SW480 (cell line): ENCODE results near the gene CYB5D1.

Source experiments
- DNase-seq: peaks from one replicate; pipeline ENCODE4 v3.0.0-alpha.2; 2016; ENCODE audit warnings: low spot score

CYB5D1 gene

DNA sequence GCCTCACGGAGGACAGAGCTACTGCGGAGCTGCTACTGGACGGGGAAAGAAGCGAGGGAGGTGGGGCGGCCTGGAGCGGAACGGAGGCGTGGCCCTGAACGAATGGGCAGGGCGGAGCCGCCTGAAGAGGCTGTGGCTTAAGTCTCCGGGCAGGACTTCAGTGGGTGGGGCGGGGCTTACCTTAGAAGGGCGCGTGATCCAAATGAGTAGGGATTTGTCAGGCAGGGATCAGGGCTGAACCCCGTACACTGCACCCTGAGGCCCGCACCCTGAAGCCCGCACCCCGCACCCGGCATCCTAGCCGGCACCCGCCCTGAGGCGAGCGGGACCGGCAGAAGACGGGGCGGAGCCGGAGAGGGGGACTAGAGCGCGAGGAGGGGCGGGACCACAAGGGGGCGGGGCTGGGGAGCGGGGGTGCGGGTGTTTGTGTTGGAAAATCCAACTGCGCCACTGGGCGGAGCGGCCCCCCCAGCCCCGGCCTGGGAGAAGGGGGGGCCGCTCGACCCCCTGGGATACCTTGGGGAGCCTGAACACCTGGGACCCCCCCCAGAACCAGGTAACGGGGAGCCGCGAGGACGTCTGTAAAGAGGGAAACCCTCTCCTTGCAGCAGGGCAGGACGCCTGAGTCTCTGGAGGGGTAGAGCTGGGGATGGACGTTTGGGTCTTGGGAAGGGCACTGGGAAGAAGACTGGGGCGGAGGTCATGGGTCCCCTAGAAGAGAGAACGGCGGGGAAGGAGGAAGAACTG, 23.8 kb upstream of the CYB5D1 start, which contains the start of gene KDM6B:
Gene KDM6B, plus strand, starts transcription at position 423 of the 747 bp plus-strand sequence. CDS start 11,338 bp downstream, outside the sequence.
- DNase-seq, result peak; percentile 91

DNA sequence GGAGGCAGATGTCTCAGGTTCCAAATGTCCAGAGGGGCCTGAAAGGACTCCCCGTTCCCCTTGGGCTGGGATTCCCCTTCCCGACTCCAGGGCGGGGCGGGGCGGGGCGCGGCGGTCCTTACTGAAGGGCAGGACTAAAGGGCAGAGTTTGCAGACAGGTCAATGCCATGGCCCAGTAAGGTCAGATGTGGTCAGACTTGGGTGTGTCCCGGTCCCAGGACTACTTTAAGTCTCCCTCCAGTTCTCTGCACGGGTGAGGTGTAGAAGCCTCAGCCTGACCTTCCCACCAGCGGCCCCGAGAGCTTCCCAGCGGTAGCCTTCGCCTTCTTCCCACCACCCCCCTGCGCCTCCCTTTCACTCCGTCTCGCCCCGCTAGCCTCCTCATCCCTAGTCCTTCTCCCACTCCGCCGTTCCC, 23.3 kb upstream of the CYB5D1 start:
- peak; percentile 67 for DNase-seq

- peak; percentile 97 for DNase-seq
Observed at GRCh38 chr17:7834957-7835813, 22.6 kb upstream of the CYB5D1 start.

GRCh38 chr17:7835814-7836595, 21.8 kb upstream of the CYB5D1 start:
- peak; percentile 73 for DNase-seq

- peak; percentile 99 for DNase-seq
Observed at GRCh38 chr17:7836596-7837407, 21.0 kb upstream of the CYB5D1 start.

- peak; percentile 50 for DNase-seq
Observed at GRCh38 chr17:7837408-7838088, 20.3 kb upstream of the CYB5D1 start.

GRCh38 chr17:7838090-7839075, 19.4 kb upstream of the CYB5D1 start:
- DNase-seq, result peak; percentile 75

DNA sequence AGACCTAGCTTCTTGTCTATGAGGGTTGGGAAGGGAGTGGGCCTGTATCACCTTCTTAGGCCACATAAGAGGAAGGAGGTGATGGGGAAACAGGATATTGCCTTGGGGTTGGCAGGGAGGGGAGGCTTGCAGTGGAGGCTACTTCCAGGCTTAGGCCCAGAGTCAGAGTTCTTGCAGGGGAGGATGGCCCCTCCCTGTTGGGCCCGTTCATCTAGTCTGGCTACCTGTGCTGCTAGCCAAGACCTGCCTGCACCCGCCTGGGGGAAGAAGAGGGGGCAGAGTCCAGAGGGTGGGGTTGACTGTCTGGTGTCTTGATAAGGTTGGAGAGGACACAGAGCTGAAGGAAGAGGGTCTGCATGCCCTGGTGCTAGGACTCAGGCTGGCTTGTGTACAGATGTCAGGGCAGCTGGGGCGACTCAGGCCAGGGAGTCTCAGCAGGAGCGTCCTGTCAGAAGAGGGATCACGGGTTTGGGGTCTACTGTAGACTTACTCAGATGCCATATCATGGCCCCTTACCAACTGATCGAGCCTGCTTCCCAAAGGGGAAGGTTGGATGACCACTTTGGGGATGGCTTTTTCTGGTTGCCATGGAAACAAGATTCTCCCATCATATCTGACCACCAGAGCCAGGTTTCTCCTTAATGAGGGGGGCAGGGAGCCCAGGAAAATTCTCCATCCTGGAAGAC, 18.5 kb upstream of the CYB5D1 start:
- peak; percentile 20 for DNase-seq

GRCh38 chr17:7839876-7840261, 17.9 kb upstream of the CYB5D1 start:
- peak; percentile 76 for DNase-seq

DNA sequence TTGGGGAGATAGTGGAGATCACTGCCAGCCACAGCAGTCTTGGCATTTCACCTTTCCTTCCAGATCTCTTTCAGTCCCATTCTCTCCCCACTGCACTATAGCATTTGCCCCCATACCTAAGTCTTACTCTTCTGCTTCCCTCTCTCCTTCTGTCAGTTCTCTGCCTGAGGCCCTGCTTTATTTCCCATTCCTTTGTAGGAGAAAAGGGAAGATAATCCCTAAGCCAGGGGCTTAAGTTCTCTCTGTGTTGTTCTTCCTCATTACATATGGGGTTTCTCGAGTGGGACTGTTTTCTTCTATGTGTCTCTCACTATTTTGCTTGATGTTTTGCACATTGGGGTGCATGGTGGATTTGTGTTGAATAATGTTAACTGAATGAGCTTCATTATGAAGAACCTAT, 17.4 kb upstream of the CYB5D1 start:
- DNase-seq, result no peak

- DNase-seq, result no peak
Observed at GRCh38 chr17:7840875-7841274, 16.9 kb upstream of the CYB5D1 start.

GRCh38 chr17:7841396-7841914, 16.3 kb upstream of the CYB5D1 start:
- peak; percentile 81 for DNase-seq

DNA sequence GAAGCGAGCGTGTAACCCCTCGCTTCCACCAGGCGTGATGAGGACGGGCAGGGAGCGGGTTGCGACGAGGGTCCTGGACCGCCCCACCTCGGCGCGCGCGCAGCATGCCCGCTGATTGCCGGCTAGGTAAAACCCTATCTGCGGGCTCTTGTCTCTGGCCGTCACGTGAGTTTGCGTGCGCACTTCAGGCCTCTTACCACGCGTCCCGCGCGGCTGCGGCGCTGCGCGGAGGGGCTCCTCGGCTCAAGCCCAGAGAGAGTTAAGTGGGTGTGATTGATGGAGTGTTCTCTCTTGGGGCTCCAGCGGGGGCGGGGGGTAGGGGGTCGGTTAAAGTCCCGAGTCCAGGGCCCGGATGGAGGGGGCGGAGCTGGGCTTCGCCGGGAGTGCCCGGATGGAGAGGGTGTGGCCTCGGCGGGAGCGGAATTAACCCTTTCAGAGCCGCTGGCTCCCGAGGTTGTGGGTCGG, 15.9 kb upstream of the CYB5D1 start:
- peak; percentile 86 for DNase-seq

GRCh38 chr17:7842380-7843256, 15.2 kb upstream of the CYB5D1 start:
- peak; percentile 86 for DNase-seq

DNA sequence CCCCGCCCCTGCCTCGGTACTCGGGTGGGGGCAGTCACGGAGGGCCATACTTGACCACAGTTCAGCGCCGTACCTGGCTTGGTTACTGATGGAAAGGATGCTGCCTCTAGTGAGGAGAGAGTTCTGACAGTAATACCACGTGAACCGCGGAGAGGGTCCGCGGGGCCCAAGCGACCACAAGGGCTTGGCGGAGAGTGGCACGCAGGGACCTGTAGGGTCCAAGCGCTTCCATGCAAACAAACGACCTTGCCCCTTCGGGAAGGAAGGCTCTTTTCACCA, 14.6 kb upstream of the CYB5D1 start:
- peak; percentile 42 for DNase-seq

DNA sequence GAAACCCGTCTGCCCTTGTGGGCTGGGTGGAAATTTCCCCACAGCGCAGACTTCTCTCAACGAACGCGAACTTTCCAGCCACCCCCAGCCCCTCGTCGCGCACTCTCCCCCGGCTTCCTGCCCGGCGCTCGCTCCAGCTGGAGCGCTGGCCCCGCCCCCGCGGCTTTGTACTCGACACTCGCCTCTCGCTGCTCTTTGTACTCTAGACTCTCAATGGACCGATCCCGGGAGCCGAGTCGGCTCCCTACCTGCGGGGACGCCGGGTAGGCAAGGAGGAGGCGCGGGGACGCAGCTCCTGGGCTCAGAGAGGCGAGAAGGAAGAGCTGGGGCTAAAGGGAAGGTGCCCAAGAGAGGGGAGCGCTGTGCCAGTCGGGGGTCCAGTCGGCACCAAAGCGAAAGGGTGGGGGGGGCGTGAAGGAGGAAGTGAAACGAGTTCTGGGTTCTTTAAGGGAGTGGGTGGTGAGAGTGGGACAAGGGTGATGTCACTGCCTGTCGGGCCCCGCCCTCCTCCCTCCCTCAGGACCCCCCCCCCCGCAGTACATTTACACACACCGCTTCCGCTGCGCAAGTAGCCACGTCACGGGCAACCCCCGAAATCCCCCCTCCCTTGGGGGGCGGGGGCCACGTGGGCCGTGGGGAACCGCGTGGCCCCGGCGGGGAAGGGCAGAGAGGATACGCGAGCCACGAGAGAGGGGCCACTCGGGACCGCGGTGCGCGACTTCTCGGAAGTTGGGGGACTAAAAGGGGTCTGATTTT, 14.1 kb upstream of the CYB5D1 start:
- DNase-seq, result peak; percentile 90
